Body of pancreas (tissue), 4 donors: ENCODE data around the gene MUC20.

Experiments
- CTCF ChIP-seq, 7 experiments: fragments of 450-650 bp in 4 of 7; fragments of 200-600 bp in 3 of 7; sonication (generic) in 3 of 7; IDR thresholded peaks; one replicate each; pipeline ENCODE4 v1.5.1; 2016 to 2019; ENCODE audit warnings: antibody characterized with exemption in 7 of 7
- POLR2A ChIP-seq, 3 donors: fragments of 450-650 bp; IDR thresholded peaks; one replicate each; pipeline ENCODE4 v1.6.1; 2016; ENCODE audit warnings: antibody characterized with exemption in 3 of 3, mild to moderate bottlenecking in 2 of 3

GRCh38 chr3:195761567-195762248 is 40.9 kb downstream of the MUC20 start:
- TF ChIP-seq CTCF (IDR thresholded peaks at IDR 0.05) = no peak
- TF ChIP-seq POLR2A (IDR thresholded peaks at IDR 0.05) = no peak
